NCI-H1930 (cell line): ENCODE results near the gene CHCHD6.

ENCODE experiments used
- DNase-seq, 2 experiments: peaks; one replicate each; lab custom pipeline; 2025; lab: John Stamatoyannopoulos, UW

CHCHD6 gene

GRCh38 chr3:126994661-126995245 lies 290.7 kb downstream of the CHCHD6 start:
- no peak for DNase-seq

- no peak for DNase-seq
Observed at GRCh38 chr3:126995254-126995780, 291.3 kb downstream of the CHCHD6 start.

GRCh38 chr3:126995926-126996512 lies 292.0 kb downstream of the CHCHD6 start:
- no peak for DNase-seq

DNA sequence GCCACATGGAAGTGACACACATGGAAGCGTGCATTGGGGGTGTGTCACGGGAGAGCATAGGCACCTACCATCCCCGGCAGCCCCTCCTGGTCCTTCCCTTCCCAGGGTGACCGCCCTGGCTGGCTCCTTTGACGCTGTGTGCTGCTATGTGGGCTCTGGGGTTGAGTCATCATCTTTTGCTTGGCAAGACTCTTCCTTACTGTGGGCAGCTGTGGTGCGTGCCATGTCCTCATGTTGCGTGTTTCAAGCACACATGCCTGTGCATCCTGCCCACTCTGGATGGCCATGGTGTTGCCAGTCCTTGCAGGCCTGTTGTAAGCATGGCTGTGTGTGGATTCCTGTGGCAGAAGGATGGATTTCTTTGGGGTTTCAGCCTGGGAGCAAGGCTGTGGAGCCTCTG lies 292.9 kb downstream of the CHCHD6 start:
- no peak for DNase-seq

- no peak for DNase-seq
Observed at GRCh38 chr3:126997455-126998038, 293.5 kb downstream of the CHCHD6 start.

DNA sequence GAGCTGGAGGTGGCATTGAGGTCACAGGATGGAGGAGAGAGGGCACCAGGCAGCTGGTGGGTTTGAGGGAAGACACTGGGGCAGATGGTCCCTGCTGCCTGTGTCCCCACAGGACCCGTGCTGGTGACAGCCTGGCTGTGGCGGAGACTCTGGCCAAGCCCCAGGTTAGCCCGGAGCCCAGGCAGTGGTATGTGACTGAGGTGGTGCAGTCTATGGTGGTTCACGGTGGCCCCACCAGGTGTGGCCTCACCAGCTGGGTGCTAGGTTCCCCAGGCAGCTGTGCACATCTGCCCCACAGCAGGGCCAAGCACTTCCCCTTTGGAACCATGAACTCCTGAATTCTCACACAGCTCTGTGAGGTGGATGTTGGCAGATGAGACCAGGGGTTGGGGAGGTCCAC lies 294.3 kb downstream of the CHCHD6 start:
- DNase-seq: no peak

- no peak for DNase-seq
Observed at GRCh38 chr3:126998728-126999127, 294.7 kb downstream of the CHCHD6 start.

- DNase-seq: no peak
Observed at GRCh38 chr3:126999383-126999782, 295.3 kb downstream of the CHCHD6 start.

GRCh38 chr3:127000119-127000518 lies 296.1 kb downstream of the CHCHD6 start:
- no peak for DNase-seq

DNA sequence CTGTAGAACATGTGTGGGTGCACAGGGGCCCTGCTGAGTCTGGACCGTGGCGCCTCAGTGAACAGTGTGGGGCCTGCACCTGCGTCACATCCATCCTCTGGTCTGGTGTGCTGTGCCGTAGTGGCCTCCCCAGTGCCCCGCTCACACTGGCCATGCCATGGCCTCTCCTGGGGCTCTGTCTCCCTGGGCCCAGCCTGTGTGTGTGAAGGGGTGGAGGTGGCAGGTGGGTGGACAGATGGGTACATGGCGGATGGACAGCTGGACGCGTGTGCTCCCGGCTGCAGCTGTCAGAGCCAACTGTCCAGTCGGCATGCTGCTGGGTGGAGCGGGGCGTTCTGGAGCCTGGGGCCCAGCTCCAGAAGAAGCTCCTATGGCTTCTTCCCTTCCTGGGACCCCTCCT lies 296.7 kb downstream of the CHCHD6 start:
- no peak for DNase-seq

GRCh38 chr3:127001486-127002194 lies 297.6 kb downstream of the CHCHD6 start:
- no peak for DNase-seq

GRCh38 chr3:127002195-127003174 lies 298.4 kb downstream of the CHCHD6 start:
- no peak for DNase-seq

- no peak for DNase-seq
Observed at GRCh38 chr3:127003175-127003555, 299.1 kb downstream of the CHCHD6 start.

DNA sequence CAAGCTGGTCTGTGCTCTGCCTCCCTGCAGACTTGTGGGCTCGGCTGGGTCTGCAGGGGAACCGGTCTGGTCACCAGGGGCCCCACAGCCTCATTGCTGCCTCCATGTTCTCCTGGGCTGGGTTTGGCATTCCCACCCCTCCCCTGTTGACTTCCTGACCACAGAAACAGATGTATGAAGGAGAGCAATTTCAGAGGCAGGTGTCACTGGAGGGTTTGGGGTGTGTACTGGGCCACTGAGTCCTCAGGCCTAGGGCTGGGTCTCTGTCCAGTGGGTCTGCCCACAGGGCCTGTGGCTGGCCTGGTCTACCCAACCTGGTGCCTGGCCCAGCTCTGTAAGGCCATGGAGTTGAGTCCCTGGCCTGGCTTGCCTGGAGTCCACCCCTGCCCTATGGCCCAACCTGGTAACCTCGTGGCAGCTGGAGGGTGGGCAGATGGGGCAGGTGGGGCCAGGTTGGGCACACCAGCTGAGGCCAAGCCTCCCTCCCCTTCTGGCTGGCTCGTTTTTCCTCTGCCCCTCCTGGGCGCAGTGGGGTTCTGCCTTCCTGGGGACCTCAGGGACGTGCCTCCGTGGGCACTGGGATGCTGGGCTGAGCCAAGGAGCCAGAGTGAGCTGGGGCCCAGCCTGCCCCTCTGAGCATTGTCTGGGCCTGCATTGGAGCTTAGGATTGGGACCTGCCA lies 299.7 kb downstream of the CHCHD6 start:
- no peak for DNase-seq

- DNase-seq: no peak
Observed at GRCh38 chr3:127004641-127005397, 300.8 kb downstream of the CHCHD6 start.

DNA sequence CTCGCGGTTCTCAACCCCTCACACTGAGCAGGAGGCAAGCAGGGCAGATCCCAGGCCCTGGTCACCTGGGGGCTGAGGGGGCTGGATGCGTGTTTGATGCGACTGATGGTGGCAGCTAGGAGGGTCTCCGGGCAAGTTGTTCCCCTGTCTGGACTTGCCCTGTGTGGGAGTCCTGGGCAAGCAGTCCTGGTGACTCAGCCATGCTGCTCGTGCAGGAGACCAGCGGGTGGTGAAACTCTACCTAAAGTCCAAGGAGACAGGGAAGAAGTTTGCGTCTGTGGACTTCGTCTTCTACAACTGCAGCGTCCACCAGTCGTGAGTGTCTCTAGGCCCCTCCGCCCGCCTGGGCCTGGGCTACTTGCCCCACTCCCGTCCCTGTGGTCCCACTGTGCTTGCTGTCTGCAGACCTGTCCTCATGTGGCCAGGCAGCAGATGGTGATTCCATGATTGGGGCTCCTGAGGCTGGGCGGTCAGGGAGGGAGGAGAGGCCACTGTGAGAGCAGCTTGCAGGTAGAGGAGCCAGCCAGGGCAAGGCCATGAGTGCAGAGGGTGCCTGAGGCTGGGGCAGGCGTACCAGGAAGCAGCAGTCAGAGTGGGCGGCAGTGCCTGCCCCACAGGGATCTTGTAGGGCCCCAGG lies 301.9 kb downstream of the CHCHD6 start:
- DNase-seq: no peak

- DNase-seq: no peak
Observed at GRCh38 chr3:127006781-127007436, 302.9 kb downstream of the CHCHD6 start.

DNA sequence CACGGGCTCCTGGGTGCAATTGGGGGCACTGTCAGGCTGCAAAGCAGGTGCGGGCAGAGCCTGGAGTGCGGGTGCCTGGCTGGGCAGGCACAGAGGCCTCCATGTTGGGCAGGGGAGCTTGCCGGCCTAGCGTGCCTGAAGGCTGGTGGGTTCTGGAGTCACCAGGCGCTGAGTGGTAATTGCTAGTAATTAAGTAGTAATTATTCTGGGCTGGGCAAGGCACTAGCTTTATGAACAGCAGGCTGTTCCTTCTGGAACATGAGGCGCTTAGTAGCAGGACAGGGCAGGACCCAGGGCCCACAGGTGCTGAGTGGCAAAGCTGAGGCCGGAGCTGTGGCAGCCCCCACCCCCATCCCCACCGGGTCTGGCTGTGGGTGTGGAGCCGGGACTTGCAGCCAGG lies 304.2 kb downstream of the CHCHD6 start:
- no peak for DNase-seq

DNA sequence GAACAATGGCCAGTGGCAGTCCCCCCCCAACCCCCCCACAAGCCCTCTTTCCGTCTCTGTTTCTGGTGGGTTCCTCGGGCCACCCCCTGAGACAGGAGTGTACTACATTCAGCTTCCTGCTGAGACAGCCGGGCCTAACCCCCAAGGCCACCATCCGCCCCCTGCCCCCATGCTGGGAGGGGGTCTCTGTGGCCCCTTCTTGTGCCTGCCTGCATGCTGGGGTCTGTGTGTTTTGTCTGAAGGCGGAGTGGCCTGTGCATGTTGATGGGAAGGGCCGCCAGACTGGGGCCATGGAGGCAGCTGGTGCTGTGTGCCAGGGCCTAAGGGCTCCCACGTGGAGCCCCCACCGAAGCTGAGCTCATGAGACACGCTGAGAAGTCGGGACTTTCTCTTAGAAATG lies 305.5 kb downstream of the CHCHD6 start:
- DNase-seq: no peak
